ENCODE results near the gene CTNND2. TPM values are rescaled to one million over a fixed set of nuclear protein-coding genes. Genes with fewer than 3 reads are reported as not detected.

The CTNND2 gene
- total and polyA plus RNA-seq, 9 of the 15 experiments (the other 6 are each of a cell fraction or from before 2014, with no cell fraction given): 0.03 to 0.35 TPM; not detected in 7

- no peak for FAIRE-seq
Observed at GRCh38 chr5:11269515-11269914, 634.7 kb downstream of the CTNND2 start.

More at GRCh38 chr5:11269515-11269914, 634.7 kb downstream of the CTNND2 start:
- Histone ChIP-seq H3K27ac (ENCODE audit: extremely low read depth, low read depth, low read length) (no peak overlapping the region), H3K9me3 (replicated peaks; ENCODE audit: control insufficient read depth, insufficient read depth, low read depth, low read length) (no peaks in the 10 kb centered on the region), H3K4me2 (ENCODE audit: insufficient read depth, low read length) (no peak overlapping the region), H2AFZ (ENCODE audit: low read depth, low read length) (no peak overlapping the region), H3K27me3 (ENCODE audit: control insufficient read depth in 2 of 2, insufficient read depth in 2 of 2, low read length in 2 of 2) (no peaks in the 10 kb centered on the region), H3K4me1 (replicated peaks in 1 of 2; ENCODE audit: control insufficient read depth in 2 of 2, insufficient read depth in 2 of 2, low read length in 2 of 2) (no peaks in the 10 kb centered on the region), H3K36me3 (ENCODE audit: control insufficient read depth, insufficient read depth, low read length) (no peaks in the 10 kb centered on the region), H3K4me3 (no peak overlapping the region), H3K9me1 (ENCODE audit: control insufficient read depth, insufficient read depth, low read length) (no peaks in the 10 kb centered on the region), H4K20me1 (replicated peaks; ENCODE audit: control insufficient read depth, insufficient read depth, low read length) (no peaks in the 10 kb centered on the region), H3K79me2 (ENCODE audit: control insufficient read depth, insufficient read depth, low read length) (no peaks in the 10 kb centered on the region), H3K9ac (ENCODE audit: insufficient read depth in 1 of 2, low read depth in 2 of 2, low read length in 2 of 2) (no peak overlapping the region)
- in situ Hi-C loops (cut with MboI) (no loop called here), intact Hi-C loops (cut with micrococcal nuclease) (loop anchor here (10.0 kb wide), 2 partner anchors 225 to 755 kb away; no protein-coding TSS in a partner anchor)
- 0% methylated on average over 3 of the region's 3 CpGs for WGBS (ENCODE audit: insufficient coverage, low coverage, missing lambda C conversion rate)
- no peak for ATAC-seq
- no peak for TF ChIP-seq TAF9B (IDR thresholded peaks at IDR 0.05; ENCODE audit: partially characterized antibody)
- TF ChIP-seq MYC (IDR thresholded peaks at IDR 0.05; ENCODE audit: low read depth, low read length): no peak
- TF ChIP-seq MYC (CRISPR knock-in tag; IDR thresholded peaks at IDR 0.05; ENCODE audit: borderline replicate concordance, low read depth): no peak
- no peak for TF ChIP-seq NUFIP1 (IDR thresholded peaks at IDR 0.05; ENCODE audit: partially characterized antibody)
- TF ChIP-seq FOXA1 (IDR thresholded peaks at IDR 0.05; ENCODE audit: borderline replicate concordance): no peak
- no peak for TF ChIP-seq CEBPZ (IDR thresholded peaks at IDR 0.05; ENCODE audit: borderline replicate concordance, low read depth, low read length)
- no peak for TF ChIP-seq ZNF217 (CRISPR knock-in tag; IDR thresholded peaks at IDR 0.05)
- TF ChIP-seq USF1 (CRISPR knock-in tag; IDR thresholded peaks at IDR 0.05): no peak
- TF ChIP-seq ATF1 (CRISPR knock-in tag; IDR thresholded peaks at IDR 0.05): no peak
- no peak for TF ChIP-seq ATF1 (tag; IDR thresholded peaks at IDR 0.05)
- CTCF ChIA-PET (ENCODE audit: low intra/inter-chr PET ratio): no interaction called here
- POLR2A ChIA-PET: no interaction called here
- no TSS peak for BruUV-seq (replicated peaks)
- no peak for DNase-seq (ENCODE audit: extremely low read depth in 1 of 4, low spot score in 3 of 4)

All from K562 (cell line).